Dedifferentiated amniotic fluid mesenchymal stem cell (primary cell): ENCODE data around the gene PEX13.
"Not testable (repeated sequence)": the region's sequence is repeated elsewhere in the genome, so short reads cannot be mapped to it uniquely, and the experiment has no call there.

Experiments
- DNase-seq: peaks from one replicate; pipeline ENCODE4 v3.0.0-alpha.2; 2016; ENCODE audit errors: extremely low spot score

The PEX13 gene

DNA sequence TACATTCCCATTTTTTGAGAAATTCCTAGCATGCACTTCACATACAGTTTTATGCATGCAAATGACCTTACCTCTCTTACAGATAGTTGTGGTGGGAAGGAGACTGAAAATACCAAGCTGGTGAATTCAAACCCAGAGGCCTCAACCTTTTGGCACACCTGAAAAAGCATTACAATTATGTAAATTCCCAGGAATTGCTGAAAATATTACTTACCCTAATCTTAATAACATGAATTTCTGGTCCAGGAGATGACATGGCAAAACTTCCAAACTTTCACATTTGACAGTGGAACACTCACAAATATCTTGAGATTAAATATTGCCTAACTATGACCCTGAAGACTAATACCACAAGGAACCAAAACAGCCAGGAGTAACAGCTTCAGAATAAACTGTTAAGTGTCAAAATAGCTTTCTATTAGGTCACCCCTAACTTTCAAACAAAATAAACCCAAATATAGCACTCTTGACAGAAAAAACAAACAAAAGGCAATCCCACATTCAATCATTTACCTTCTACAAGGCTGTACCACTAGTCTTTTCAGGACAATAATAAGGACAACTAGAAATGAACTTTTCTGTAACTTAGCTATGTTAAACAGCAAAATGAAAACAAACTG is 10.9 kb upstream of the PEX13 start:
- DNase-seq, result no peak

DNA sequence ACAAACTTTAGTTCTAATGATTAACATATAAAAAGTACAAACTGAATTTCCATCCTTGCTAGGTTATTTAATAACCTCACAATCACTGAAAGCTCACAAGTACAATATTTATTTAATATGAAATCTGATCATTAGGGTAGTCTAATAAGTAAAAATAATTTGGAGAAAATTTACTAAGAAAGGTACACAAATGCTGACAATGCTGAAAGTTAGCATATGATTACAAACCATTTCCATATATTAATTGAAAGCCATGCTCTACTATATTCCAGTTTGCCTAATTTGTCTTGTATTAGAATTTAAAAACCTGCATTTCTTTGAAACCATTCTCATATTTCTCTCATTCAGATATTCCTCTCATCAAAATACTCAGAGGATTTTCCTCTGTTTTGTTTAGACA is 8.2 kb upstream of the PEX13 start:
- no peak for DNase-seq

DNA sequence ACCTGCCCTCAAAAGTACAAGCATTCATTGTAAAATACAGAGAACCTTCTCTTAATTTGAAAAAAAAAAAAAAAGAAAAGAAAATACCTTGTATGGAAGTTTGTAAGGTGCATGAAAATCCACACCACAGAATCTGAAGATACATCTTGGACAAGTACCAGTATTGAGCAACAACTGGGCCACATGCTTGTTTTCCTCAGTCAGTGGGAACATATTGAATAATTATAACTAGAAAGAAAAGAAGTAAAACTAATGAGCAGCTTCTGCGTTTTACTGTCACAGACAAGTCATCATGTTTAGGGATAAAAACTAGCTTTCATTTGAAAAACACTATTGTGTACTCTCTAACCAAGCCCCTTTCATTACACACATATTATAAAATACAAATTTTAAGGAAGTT is 5.8 kb upstream of the PEX13 start:
- no peak for DNase-seq

DNA sequence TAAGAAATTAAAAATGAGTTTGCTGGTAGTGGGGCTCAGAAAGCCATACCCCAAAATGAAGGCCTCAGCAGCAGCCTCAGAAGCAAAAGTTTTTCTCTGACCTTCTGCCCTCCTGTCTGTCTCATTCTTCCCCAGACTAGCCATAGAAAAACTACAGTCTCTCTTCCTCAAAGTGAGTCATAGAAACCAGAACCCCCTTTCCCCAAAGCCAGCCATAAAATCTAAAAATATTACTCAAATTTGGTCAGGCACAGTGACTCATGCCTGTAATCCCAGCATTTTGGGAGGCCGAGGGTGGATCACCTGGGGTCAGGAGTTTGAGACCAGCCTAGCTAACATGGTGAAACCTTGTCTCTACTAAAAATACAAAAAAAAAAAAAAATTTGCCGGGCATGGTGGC is 5.2 kb upstream of the PEX13 start:
- peak; percentile 27 for DNase-seq

GRCh38 chr2:61013382-61013781 is 4.1 kb upstream of the PEX13 start:
- no peak for DNase-seq

DNA sequence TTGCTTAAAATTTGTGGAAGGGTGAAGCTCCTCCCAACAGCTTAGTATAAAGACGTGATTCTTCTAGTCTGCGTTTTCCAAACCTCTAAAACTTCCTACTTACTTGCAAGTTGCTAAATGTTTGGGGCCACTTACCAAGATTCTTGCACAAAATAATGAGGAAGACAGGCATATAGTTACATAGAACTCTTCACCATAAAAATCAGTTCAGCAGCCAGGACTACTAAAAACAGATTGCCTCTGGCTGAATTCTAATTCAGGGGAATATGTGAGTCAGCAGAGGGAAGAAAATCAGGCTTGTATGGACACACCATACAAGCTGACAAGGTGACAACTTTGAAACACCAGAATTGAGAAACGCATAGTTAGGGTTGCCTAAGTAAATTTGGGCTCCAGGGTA is 2.8 kb upstream of the PEX13 start:
- no peak for DNase-seq

- no peak for DNase-seq
Measured at GRCh38 chr2:61015976-61016375, 1.5 kb upstream of the PEX13 start.

GRCh38 chr2:61016392-61017002 is 1.0 kb upstream of the PEX13 start:
- DNase-seq, result no peak

DNA sequence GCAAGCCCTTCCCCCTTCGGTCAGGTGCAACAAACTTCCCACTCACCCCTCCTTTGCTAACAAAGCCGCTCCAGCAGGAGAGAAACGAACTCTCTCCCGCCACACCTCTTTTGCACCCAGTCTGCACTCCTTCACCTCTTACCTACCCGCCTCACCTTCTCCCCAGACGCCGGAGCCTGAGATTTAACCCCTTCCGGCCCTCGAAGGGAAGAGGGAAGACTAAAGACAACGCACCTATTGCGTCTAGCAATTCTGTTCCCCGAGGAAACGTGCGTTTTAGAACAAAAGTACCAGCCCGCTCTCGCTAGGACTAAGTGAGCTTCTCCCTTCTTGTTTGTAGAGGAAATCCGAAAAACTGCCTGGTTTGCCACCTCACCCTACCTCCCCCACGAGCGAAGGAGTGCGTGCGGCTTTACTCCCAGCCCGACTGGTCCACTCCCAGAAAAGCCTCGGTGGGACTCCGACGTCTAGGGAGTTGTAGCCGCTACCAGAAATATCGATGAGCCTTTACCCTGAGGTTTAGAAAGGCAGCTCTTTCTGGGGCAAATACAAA is 441 bp upstream of the PEX13 start:
- peak; percentile 72 for DNase-seq

GRCh38 chr2:61018318-61018755 is 817 bp downstream of the PEX13 start:
- DNase-seq, result no peak

DNA sequence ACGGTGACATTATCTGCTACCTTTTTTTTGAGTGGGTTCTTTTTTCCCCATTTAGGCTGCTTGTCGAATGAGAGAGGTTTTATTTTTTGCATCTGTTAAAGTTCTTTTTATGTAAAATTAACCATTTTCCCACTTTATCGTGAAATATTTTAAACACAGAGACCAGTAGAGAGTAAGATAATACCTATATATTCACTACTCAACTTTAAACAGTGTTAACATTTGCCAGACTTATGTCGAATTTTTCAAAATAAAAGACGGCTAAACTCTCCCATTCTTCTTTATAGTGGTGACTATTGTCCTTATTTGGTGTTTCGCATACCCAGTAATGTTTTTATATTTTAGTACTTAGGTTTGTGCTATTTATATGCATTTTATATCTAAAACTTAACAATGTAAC is 1.3 kb downstream of the PEX13 start:
- no peak for DNase-seq

DNA sequence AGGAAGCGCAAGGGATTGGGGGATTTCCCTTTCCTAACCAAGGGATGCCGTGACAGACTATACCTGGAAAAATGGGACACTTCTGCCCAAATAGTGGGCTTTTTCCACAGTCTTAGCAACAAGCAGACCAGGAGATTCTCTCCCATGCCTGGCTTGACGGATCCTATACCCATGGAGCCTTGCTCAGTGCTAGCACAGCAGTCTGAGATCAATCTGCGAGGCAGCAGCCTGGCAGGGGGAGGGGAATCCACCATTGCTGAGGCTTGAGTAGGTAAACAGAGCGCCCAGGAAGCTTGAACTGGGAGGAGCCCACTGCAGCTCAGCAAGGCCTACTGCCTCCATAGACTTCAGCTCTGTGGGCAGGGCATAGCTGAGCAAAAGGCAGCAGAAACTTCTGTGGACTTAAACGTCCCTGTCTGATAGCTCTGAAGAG is 3.7 kb downstream of the PEX13 start:
- DNase-seq, result no peak

- no peak for DNase-seq
Measured at GRCh38 chr2:61023670-61024069, 6.2 kb downstream of the PEX13 start.

DNA sequence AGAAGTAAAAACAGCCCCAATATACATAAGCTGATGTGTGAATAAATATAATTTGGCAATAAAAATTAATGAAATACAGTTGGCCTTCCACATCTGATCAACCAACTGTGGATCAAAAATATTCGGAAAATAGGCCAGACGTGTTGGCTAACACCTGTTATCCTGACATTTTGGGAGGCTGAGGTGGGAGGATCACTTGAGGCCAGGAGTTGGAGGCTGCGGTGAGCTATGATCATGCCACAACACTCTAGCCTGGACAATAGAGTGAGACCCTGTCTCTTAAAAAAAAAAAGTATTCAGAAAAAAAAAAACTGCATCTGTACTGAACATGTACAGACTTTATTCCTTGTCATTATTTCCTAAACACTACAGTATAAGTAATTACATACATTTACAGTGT is 12.0 kb downstream of the PEX13 start:
- DNase-seq, result no peak

GRCh38 chr2:61034592-61034991 is 17.1 kb downstream of the PEX13 start:
- not testable (repeated sequence) for DNase-seq

- not testable (repeated sequence) for DNase-seq
Measured at GRCh38 chr2:61036643-61037042, 19.1 kb downstream of the PEX13 start.

- no peak for DNase-seq
Measured at GRCh38 chr2:61042807-61043206, 25.3 kb downstream of the PEX13 start.

DNA sequence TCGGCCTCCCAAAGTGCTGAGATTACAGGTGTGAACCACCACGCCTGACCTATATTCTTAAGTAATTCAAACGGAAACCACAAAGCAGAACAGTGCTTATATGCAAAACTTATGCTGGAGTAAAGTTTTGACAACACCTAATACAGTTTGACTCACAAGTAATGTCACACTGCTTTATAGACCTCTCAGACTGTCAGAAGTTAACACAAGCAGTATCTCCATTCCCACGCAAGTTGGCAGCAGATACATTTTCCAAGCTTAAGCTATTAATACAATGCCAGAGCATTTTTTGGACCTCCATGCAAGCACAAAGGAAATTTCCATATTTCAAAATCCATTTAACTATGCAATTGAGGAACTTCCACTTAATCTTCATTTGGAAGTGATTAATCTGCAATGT is 27.1 kb downstream of the PEX13 start:
- no peak for DNase-seq

DNA sequence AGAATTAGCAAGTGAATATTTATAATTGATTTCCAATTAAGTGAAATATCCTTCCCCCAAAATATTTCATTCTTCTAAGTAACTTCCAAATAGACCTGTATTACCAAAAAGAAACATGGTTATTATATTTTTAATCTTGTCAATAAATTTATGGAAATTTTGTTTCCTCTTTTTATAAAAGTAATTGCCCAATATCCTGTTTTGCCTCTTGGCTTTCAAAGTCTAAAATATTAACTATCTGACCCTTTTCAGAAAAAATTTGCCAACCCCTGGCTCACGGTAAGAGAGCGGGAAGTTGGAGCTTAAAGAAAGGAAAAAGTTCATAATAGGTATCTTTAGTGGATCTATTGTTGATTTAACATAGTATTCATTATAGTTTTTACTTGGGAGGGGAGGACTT is 27.7 kb downstream of the PEX13 start:
- no peak for DNase-seq

GRCh38 chr2:61045999-61046398 is 28.5 kb downstream of the PEX13 start:
- DNase-seq, result peak; percentile 47

DNA sequence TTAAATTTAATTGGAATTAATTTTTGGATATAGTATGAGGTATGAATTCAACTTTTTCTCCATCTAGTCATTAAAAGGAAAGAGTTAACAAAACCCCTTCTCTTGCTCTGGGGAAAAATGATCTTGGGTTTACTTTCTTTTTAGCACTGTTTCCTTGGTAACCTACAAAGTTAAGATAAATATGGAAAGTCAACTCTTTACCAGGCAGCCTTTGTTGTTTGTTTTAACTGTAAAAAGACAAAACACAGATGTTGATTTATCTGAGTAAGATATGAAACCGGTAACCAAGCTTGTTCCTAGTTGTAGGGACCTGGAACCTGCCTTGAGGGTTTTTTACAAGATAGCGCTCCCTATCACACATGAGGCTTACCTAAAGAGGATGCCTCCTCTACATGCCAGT is 38.0 kb downstream of the PEX13 start:
- peak; percentile 39 for DNase-seq

DNA sequence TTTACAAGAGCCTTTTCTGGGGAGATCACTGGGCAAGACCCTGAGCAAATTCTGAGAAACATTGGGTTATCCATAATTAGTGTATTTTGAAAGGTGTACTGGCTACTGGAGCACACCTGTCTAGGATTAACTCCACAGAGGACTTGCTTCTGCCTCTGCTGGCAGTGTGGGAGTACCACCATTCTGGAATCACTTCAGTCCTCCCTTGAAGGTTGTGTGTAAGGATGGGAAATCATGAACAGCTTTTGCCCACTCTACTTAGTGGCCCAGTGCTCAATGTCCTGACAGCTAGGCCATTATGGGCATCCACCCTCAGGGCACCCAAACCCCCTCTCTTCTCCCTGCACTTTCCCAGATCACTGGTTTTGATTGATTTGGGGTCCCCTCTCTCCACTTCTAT is 40.0 kb downstream of the PEX13 start:
- DNase-seq, result no peak

GRCh38 chr2:61059382-61059781 is 41.9 kb downstream of the PEX13 start:
- DNase-seq, result no peak
